Measurements from ENCODE around the gene CPXM2. TPM values are rescaled to one million over a fixed set of nuclear protein-coding genes. Genes with fewer than 3 reads are reported as not detected.

Gene CPXM2
- polyA plus RNA-seq, 4 donors: 1.9 to 5.8 (median 5.3) TPM

- DNase-seq (ENCODE audit: low read depth in 4 of 4, low spot score in 3 of 4): no peak
Observed at GRCh38 chr10:123878666-123879303, 12.8 kb downstream of the CPXM2 start.

DNA sequence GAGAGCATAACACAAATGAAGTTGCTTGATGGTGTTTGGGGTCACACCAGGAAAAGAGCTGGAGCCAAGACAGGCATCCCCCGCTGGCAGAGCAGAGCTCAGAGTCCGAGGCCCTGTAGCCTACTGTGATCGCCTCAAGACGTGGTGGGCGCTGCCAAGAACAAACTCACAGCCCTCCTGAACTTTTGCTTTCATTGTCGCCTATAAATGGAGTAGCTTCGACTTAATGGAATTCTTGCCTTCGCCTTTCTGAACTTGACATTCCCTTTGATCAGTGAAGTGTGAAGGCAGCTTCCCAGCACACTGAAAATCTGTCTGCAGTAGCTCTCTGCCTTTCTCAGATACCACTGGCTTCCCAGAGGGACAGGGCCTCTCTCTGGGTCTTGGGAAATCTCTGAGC is 21.3 kb downstream of the CPXM2 start:
- DNase-seq (ENCODE audit: low read depth in 4 of 4, low spot score in 3 of 4): peak; percentile 59 to 83 (median 72)

GRCh38 chr10:123869020-123869414 is 22.6 kb downstream of the CPXM2 start:
- DNase-seq (ENCODE audit: low read depth in 4 of 4, low spot score in 3 of 4): no peak

- DNase-seq (ENCODE audit: low read depth in 4 of 4, low spot score in 3 of 4): no peak
Observed at GRCh38 chr10:123868038-123869019, 23.3 kb downstream of the CPXM2 start.

DNA sequence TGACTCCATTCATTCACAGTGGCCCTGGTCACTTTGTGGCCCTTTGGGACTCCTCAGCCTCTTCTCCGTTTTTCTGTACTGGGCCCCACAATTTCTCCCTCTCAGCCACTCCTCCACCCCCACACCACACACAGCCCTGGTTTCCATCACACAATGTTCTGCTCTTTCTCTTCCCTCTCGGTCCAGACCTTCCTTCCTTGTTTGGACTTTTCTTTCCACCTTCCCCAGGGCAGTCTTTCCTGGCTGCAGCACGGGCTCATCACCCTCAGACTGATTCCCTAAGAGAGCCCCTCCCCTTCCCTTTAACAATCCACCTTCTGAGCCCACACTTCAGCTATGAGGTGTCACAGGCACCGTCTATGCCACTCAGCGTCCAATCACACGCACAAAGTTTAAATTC is 25.7 kb downstream of the CPXM2 start:
- DNase-seq (ENCODE audit: low read depth in 4 of 4, low spot score in 3 of 4): no peak

DNA sequence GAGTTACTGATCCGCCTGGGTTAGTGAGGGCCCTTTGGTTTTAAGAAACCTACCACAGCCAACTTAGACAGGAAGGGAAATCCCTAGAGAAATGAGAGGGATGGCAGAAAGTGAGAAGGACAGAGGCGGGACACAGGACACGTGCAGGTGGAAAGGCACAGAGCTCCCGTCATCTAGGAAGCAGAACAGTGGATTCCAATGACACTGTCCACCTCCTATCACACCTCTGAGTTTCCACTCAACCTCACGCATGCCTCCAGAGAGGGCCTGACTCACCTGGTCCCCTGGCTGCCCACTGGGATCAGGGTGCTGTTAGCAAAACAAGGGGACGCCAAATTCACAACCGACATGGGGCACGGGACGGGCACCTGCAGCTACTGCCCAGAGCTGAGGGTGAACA is 26.3 kb downstream of the CPXM2 start:
- DNase-seq (ENCODE audit: low read depth in 4 of 4, low spot score in 3 of 4): no peak

GRCh38 chr10:123864923-123865322 is 26.7 kb downstream of the CPXM2 start:
- no peak for DNase-seq (ENCODE audit: low read depth in 4 of 4, low spot score in 3 of 4)

DNA sequence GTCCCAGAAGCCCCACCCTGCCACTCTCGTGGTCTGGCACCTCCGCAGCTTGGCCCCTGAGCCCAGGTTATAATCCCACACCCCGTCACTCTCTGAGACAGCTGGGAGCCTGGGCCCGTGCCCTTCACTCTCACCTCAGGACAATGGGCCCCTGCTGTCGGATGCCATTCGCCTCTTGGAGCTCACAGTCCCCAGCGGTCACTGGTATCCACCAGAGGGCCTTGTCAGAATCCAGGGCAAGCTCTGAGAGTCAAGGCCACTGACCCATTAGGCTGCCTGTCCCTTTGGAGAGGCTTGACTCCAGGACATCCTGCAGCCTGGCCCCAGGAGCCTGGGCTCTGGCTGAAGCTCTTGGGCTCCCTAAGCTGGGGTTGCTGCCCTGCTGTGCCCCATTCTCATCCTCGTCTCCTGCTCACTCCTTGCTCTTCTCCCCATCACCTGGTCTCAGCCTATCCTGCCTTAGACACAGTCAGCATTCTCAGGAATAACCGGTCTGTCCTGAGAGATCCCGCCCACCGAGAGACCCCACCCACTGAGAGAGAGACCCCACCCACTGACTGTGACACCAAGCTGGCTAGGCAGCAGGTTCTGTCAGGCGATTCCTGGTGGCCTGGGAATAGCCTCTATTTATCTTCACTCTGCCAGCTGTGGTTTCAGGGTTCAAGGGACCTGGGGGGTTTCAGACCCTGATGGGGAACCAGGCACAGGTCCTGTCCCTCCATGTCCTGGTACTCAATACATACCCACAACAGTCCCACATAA is 27.7 kb downstream of the CPXM2 start:
- DNase-seq (ENCODE audit: low read depth in 4 of 4, low spot score in 3 of 4): no peak

GRCh38 chr10:123863183-123863575 is 28.4 kb downstream of the CPXM2 start:
- DNase-seq (ENCODE audit: low read depth in 4 of 4, low spot score in 3 of 4): no peak

DNA sequence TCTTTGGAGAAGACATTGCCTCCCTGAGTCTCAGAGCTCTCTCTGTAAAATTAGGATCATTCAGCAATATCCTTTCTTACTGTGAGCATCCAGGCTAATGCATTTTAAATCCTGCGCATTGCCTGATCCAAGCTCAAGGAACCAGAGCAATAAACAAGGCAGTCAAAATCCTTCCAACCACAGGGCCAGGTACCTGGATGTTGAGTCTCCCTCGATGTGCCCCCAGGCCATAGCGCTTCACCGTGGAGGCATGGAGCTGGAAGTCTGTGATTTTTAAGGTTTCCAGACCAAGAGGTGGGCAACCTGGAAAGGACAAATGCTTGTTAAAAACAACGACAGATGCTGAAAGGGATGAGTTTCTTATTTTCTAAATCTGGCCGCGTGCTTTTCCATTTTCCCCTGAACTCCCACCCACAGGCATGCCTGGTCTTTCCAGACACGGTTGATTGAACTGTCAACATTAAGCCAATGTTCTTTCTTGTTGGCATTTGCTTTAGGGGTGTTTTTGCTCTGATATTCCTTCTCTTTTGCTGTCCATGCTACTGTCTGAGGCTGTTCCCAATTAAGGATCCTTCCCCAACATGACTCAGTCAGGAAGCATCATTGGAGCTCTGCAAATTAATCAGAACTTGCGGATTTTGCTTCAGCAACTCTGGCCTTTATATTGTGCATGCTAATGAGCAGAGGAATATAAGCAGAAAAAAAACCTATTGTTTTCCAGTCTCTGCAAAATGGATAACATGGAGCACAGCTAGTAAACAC is 29.0 kb downstream of the CPXM2 start:
- no peak for DNase-seq (ENCODE audit: low read depth in 4 of 4, low spot score in 3 of 4)

- DNase-seq (ENCODE audit: low read depth in 4 of 4, low spot score in 3 of 4): no peak
Observed at GRCh38 chr10:123860856-123861255, 30.8 kb downstream of the CPXM2 start.

DNA sequence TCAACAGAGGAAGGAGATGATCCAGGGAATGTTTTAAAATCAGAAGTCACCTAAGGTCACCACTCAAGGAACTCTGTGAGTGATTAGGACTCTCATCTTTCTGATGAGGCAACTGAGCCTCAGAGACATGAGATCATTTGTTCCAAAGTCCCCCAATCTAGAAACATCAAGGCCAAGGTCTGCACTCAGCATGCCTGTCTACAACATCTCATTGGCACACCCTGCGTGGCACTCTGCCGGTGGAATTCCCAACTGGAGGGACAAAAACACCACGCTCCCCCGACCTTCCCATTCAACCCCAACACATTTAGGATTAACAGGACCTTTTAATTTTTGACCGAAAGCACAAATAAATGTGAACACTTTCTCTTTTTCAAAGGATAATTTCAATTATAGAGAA is 31.4 kb downstream of the CPXM2 start:
- no peak for DNase-seq (ENCODE audit: low read depth in 4 of 4, low spot score in 3 of 4)

DNA sequence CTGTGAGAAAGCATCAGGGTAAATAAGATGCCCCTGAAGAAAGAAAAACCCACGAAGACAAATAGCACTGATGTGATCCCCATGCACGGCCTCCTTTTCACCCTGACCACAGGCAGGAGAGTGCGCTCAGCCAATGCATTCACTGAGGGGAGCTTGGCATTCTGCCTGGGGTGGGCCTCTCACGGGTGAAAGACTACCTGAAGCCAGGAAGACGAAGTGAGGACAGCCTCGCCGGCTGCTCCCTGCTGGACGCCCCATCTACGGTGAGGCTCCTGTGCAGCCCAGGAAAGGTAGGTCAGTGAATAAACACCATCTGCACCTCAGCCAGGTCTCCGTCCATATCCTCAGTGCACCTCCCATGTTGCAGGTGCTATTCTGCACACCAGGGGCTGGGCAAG is 32.0 kb downstream of the CPXM2 start:
- DNase-seq (ENCODE audit: low read depth in 4 of 4, low spot score in 3 of 4): no peak

DNA sequence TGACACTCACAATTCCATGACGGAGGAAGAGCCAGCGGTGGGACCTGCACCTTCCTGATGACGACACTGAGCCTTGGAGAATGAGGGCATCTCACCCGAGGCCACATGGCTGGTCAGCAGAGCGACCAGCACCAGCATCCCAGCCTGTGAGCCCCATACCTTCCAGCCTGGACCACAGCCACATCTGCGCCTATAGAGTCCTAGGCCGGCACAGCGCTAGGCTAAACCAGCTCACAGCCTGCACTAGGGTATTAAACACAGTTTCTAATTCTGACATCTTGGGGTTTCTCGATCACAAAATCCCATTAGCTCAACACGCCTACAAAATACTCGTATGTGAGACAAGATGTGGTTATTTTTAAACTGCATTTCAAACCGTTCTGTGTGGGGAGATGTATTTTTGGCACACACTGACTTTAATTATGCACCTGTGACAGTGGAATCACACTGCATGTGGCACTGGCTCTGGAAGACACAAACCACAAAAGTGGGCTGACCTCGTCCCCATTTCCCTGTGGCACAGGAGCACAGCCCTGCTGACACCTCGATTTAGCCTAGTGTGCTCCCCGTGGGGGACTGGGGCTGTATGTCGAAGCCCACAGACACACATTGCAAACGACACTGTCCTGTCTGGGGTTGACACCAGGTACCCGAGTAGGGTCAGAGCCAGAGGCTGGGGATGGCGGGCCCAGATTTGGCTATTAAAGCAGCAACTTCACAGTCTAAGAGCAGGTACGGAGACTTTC is 32.5 kb downstream of the CPXM2 start:
- DNase-seq (ENCODE audit: low read depth in 4 of 4, low spot score in 3 of 4): no peak

- no peak for DNase-seq (ENCODE audit: low read depth in 4 of 4, low spot score in 3 of 4)
Observed at GRCh38 chr10:123858077-123858681, 33.4 kb downstream of the CPXM2 start.

GRCh38 chr10:123857616-123858015 is 34.0 kb downstream of the CPXM2 start:
- DNase-seq (ENCODE audit: low read depth in 4 of 4, low spot score in 3 of 4): no peak

DNA sequence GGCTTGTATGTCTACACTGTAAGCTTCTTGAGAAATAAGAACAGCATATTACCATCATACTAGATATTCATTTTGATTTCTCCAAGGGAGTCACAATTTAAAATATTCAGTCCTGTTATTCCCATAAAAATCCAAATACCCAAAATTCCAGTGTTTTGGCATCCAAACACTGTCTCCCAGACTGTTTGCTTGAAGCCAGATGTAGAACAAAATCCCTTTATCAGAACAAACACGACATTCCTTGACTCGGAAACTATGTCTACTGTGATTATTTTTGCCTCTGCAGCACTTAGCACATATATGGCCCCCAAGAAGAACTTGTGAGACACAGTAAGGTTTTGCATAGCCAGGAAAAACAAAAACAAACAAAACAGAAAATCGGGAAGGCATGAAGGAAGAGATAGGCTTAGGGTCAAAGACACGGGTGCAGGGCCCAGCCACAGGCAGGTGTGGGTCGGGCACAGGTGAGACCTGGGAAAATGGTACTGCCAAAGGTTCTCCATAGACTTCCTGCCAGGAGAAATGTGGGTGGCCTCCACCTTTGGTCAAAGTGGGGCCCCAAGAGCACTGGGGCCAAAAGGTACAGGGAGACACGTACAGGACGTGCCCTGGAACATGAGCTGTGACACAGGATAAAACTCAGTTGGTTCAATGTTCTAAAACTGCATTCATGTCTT is 36.5 kb downstream of the CPXM2 start:
- DNase-seq (ENCODE audit: low read depth in 4 of 4, low spot score in 3 of 4): no peak

DNA sequence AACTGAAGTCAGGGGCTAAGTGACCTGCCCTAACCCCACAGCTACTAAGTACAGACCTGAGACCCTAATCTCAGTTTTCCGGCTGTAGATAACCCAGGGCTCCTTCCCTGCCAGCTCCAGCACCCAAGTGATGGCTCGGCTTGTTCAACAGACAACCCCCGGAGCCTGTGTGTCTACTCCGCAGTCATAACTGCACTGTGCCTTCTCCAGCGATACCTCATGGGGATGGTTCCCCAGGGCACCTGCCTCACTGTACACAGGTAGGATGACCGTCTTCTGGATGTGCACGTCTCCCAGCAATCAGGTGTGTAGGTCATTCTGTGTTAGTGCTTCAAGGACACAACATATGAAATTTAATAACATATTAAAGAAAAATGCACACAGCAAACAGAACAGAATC is 37.1 kb downstream of the CPXM2 start:
- DNase-seq (ENCODE audit: low read depth in 4 of 4, low spot score in 3 of 4): no peak

DNA sequence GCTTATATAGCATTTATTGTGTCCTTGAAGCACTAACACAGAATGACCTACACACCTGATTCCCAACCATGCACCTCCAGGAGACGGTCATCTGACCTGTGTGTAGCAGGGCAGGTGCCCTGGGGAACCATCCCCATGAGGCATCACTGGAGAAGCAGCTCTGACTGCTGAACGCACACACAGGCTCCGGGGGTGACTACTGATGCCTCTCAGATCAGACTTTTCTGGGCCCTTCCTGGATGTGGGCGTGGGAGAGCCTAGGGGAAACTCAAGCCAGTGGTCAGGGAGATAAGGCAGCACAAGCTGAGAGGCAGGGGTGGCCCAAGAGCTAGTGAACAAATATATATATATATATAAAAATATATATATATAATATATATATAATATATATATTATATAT is 37.6 kb downstream of the CPXM2 start:
- DNase-seq (ENCODE audit: low read depth in 4 of 4, low spot score in 3 of 4): no peak
